Muscle of leg (tissue), 11 donors: ENCODE data around the gene CDH23. TPM values are rescaled to one million over a fixed set of nuclear protein-coding genes. Genes with fewer than 3 reads are reported as not detected.

Experiments
- DNase-seq: peaks from one replicate; pipeline ENCODE4 v3.0.0; 2013
- H3K27ac ChIP-seq: one replicate; pipeline ENCODE4 v1.5.1; 2013; ENCODE audit warnings: mild to moderate bottlenecking, low read length, control low read depth
- H3K27me3 ChIP-seq: one replicate; pipeline ENCODE4 v1.6.1; 2013; ENCODE audit warnings: low read length; ENCODE audit not compliant: control insufficient read depth, insufficient read depth
- H3K36me3 ChIP-seq: one replicate; pipeline ENCODE4 v1.6.1; 2013; ENCODE audit warnings: low read length; ENCODE audit not compliant: control insufficient read depth, insufficient read depth
- H3K4me1 ChIP-seq: one replicate; pipeline ENCODE4 v1.6.1; 2013; ENCODE audit warnings: low read length; ENCODE audit not compliant: control insufficient read depth, insufficient read depth
- H3K4me3 ChIP-seq: one replicate; pipeline ENCODE4 v1.5.1; 2013; ENCODE audit warnings: low read length, control low read depth
- H3K9me3 ChIP-seq: replicated peaks from 2 replicates; pipeline ENCODE4 v1.6.1; 2013; ENCODE audit warnings: low read depth, low read length; ENCODE audit not compliant: control insufficient read depth
- WGBS: methylation state at CpG from one replicate; pipeline ENCODE4 v1.1.5; 2013; ENCODE audit warnings: missing lambda C conversion rate; ENCODE audit not compliant: insufficient coverage; 5-methylcytosine and 5-hydroxymethylcytosine counted together
- polyA plus RNA-seq, 8 donors: library from polyadenylated mRNA; unstranded; fragments of 120-200 nt; gene quantifications; one replicate each; pipeline versions ENCODE4 v1.2.1 to v1.2.3, GENCODE V29; 2013; ENCODE audit warnings: inconsistent platforms in 1 of 8, low replicate concordance in 1 of 8; ENCODE audit not compliant: insufficient read length in 8 of 8, insufficient read depth in 1 of 8
- total RNA-seq: library from RNA; stranded (reverse); fragments of 120-200 nt; gene quantifications from one replicate; pipeline ENCODE4 v1.2.4, GENCODE V29; 2013

CDH23 gene
- total and polyA plus RNA-seq, 9 donors, result 3.4 to 5.7 (median 4.9) TPM

DNA sequence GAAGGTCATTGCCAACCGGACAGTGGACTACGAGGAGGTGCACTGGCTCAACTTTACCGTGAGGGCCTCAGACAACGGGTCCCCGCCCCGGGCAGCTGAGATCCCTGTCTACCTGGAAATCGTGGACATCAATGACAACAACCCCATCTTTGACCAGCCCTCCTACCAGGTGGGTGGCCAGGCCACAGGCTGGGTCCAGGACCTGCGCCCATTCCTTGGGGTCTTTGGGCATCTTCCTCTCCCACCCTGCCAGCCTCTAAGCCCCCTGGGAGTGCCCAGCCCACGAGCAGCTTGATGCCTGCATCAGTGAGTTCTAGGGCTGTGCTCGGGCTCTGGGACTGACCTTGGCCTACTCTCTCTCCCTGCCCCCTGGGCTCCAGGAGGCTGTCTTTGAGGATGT is 402.4 kb downstream of the CDH23 start:
- Histone ChIP-seq H3K36me3 (no peaks in the 10 kb centered on the region), H3K4me3 (no peak overlapping the region), H3K4me1 (no peaks in the 10 kb centered on the region), H3K9me3 (no peaks in the 10 kb centered on the region), H3K27ac (no peak overlapping the region), H3K27me3 (no peaks in the 10 kb centered on the region)
- no peak for DNase-seq
- WGBS, result 75% methylated on average over 4 of the region's 10 CpGs

DNA sequence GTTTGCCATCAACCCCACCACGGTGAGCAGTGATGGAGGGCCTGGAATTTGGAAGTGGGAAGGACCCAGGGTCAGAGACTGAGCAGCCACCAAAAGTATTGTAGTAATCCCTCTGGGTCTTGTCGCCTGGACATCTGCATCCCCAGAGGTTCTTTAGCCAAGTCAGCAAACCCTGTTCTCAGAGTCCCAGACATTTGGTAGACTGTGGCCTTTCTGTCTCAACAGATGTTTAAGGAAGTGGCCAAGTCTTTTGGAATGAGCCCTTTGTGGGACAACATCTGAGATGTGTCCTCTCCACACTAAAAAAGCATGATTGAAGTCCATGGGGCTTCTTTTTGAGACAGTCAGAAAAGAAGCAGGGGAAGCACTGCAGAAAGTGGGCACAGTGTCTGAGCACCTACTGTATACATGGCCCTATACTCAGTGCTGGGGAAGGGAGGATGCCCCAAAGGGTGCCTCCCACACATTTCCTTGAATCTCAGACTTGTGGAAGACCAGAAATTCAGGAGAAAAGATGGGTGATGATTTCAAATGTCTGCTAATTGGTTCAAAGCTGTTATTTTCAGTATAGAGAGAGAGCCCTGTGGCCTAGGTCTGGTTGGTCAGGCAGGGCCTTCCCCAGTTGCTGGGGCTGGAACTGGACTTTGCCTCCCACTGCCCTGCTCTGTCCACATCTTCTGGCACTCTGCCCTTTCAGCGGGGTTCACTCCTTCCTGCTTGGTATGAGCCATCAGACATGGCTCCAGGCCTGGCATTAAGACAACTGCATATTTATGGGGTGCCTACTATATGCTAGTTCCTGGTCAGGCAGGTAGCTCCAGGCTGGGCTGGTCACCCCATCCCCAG is 403.1 kb downstream of the CDH23 start:
- H3K9me3 ChIP-seq, result no peaks in the 10 kb centered on the region
- no peak overlapping the region for H3K27ac ChIP-seq
- no peak overlapping the region for H3K4me3 ChIP-seq
- no peaks in the 10 kb centered on the region for H3K36me3 ChIP-seq
- WGBS, result 90% methylated on average over 2 of the region's 3 CpGs
- no peaks in the 10 kb centered on the region for H3K4me1 ChIP-seq
- H3K27me3 ChIP-seq, result no peaks in the 10 kb centered on the region
- no peak for DNase-seq

DNA sequence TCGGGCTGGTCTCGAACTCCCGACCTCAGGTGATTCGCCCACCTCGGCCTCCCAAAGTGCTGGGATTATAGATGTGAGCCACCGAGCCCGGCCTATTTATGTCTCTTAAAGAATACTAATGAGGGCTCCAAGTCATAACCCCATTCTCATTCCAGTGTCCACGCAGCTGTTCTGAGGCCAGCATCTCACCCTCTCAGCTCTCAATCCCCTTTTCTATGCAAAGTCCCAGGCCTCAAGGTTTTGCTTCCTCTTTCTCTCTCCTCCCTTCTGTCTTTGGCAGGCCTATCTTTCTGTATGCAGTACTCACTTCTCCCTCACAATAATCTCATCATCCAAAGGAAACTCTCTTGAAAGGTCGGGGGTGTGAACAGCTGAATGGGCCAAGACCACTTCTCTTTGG is 404.6 kb downstream of the CDH23 start:
- Histone ChIP-seq H3K4me1 (peaks cover 3% of the 10 kb centered on the region), H3K4me3 (no peak overlapping the region), H3K27me3 (peaks cover 6% of the 10 kb centered on the region), H3K36me3 (no peaks in the 10 kb centered on the region), H3K9me3 (no peaks in the 10 kb centered on the region), H3K27ac (no peak overlapping the region)
- DNase-seq, result no peak
- 87% methylated on average over 7 of the region's 9 CpGs for WGBS

DNA sequence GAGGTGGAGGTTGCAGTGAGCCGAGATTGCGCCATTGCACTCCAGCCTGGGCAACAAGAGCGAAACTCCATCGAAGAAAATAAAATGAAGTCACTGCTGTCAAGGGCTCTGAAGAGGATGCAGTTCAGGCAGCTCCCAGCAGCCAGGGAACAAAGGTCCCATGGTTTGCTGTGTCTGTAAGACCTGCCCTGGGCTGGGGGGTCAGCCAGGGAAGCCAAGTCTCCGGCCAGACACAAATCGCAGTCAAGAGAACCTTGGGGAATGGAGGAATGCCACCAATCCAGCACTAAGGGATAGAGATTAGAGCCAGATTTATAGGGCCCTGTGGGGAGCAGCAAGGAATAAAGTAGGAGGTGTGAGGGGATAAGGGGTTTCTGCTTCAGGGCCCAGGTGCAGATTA is 405.5 kb downstream of the CDH23 start:
- 82% methylated on average over 6 of the region's 6 CpGs for WGBS
- no peak overlapping the region for H3K4me3 ChIP-seq
- no peak overlapping the region for H3K27ac ChIP-seq
- H3K27me3 ChIP-seq, result peaks cover 8% of the 10 kb centered on the region
- no peaks in the 10 kb centered on the region for H3K9me3 ChIP-seq
- peaks cover 3% of the 10 kb centered on the region for H3K4me1 ChIP-seq
- DNase-seq, result no peak
- H3K36me3 ChIP-seq, result no peaks in the 10 kb centered on the region

DNA sequence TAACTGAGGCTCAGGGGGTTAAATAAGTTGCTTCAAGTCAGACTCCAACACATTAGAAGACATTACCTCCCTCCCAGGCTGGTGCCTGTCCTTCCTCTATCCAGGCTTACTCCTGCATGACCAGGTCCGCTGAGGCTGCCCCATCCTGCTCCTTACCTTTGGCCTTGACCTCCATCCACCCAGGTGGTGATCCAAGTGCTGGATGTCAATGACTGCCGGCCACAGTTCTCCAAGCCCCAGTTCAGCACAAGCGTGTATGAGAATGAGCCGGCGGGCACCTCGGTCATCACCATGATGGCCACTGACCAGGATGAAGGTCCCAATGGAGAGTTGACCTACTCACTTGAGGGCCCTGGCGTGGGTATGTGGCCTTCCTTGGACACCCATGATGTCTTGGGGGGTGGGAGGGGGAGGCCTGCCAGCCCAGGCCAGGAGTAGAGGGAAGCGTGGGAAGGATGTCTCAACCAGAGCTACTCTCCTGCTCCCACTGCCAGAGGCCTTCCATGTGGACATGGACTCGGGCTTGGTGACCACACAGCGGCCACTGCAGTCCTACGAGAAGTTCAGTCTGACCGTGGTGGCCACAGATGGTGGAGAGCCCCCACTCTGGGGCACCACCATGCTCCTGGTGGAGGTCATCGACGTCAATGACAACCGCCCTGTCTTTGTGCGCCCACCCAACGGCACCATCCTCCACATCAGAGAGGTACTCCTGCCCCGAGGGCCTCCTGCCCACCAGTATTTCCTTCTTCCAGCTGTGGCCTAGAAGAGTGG is 406.2 kb downstream of the CDH23 start:
- no peak for DNase-seq
- Histone ChIP-seq H3K9me3 (no peaks in the 10 kb centered on the region), H3K36me3 (no peaks in the 10 kb centered on the region), H3K4me3 (no peak overlapping the region), H3K27ac (no peak overlapping the region), H3K4me1 (peaks cover 3% of the 10 kb centered on the region), H3K27me3 (peaks cover 9% of the 10 kb centered on the region)
- 88% methylated on average over 14 of the region's 18 CpGs for WGBS

DNA sequence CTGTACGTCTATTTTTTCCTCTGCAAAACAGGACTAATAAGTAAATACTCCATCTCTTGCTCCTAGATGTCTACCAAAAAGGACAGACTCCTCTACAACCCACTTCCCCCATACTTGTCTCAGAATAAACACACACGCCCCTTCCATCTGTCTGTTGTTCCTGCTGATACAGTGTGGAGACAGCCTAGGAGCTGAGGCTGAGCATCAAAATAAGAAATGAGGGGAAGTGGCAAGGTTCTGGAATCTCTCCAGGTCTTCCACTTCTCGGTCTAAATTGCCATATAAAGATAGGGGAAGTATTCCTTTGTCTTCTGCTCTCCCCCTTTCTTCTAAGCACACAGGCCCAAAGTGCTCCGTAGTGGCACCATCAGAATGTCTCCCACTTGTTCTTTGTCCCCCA is 407.4 kb downstream of the CDH23 start:
- Histone ChIP-seq H3K27me3 (peaks cover 9% of the 10 kb centered on the region), H3K27ac (no peak overlapping the region), H3K4me3 (no peak overlapping the region), H3K9me3 (no peaks in the 10 kb centered on the region), H3K4me1 (peaks cover 3% of the 10 kb centered on the region), H3K36me3 (no peaks in the 10 kb centered on the region)
- peak; percentile 77 for DNase-seq
- 69% methylated on average over 1 of the region's 4 CpGs for WGBS

DNA sequence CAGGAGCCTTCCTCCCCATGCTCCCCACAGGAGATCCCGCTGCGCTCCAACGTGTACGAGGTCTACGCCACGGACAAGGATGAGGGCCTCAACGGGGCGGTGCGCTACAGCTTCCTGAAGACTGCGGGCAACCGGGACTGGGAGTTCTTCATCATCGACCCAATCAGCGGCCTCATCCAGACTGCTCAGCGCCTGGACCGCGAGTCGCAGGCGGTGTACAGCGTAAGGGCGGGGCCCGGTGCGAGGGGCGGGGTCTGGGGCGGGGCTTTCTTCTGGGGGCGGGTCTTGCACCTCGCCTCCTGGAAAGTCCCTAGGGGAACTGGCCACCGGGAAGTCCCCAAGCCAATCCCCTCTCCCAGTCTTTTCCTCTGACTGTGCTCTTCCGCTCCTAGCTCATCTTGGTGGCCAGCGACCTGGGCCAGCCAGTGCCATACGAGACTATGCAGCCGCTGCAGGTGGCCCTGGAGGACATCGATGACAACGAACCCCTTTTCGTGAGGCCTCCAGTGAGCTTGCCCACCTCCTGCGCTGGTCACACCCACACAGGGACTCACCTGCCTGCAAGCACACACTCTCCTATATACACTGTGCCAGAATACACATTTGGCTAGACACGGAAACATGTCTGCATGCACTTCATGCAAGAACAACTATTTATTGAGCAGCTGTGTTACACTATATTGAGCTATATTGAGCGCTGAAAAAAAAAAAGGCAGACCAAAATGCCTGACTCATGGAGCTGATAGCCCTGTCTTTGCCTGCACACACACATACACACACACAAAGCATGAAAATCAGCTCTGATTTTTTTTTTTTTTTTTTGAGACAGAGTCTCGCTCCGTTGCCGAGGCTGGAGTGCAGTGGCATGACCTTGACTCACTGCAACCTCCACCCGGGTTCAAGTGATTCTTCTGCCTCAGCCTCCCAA is 409.3 kb downstream of the CDH23 start:
- H3K9me3 ChIP-seq, result no peaks in the 10 kb centered on the region
- 23% methylated on average over 38 of the region's 41 CpGs for WGBS
- peaks cover 3% of the 10 kb centered on the region for H3K4me1 ChIP-seq
- DNase-seq, result no peak
- H3K27me3 ChIP-seq, result peaks cover 9% of the 10 kb centered on the region
- no peak overlapping the region for H3K27ac ChIP-seq
- no peak overlapping the region for H3K4me3 ChIP-seq
- no peaks in the 10 kb centered on the region for H3K36me3 ChIP-seq

DNA sequence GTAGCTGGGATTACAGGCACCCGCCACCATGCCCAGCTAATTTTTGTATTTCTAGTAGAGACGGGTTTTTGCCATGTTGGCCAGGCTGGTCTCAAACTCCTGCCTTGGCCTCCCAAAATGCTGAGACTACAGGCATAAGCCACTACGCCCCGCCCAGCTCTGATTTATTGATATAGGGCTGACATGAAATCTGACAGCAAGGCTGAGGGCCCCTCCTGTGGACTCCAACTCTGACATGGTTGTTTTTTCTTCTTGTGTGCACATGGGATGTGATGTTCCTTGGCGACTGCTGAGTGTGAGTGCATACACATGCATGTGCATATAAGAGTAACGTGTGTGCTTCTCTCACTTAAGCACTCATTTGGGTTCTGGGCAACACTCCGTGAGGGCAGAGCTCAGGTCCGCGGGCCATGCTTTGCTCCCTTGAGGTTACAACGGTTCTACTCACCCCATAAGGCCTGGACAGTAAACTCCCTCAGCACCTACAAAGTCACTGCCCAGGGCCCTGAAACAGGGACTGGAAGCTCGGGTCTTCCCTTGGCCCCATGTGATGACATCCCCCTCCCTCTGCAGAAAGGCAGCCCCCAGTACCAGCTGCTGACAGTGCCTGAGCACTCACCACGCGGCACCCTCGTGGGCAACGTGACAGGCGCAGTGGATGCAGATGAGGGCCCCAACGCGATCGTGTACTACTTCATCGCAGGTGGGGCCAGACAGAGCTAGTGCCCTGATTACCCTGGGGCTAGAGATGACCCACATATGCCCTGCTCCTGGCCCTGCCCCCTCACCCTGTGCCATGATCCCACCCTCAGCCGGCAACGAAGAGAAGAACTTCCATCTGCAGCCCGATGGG is 410.2 kb downstream of the CDH23 start:
- no peak for DNase-seq
- Histone ChIP-seq H3K27me3 (peaks cover 9% of the 10 kb centered on the region), H3K4me3 (no peak overlapping the region), H3K4me1 (peaks cover 3% of the 10 kb centered on the region), H3K27ac (no peak overlapping the region), H3K9me3 (no peaks in the 10 kb centered on the region), H3K36me3 (no peaks in the 10 kb centered on the region)
- WGBS, result 86% methylated on average over 20 of the region's 23 CpGs
